Kidney epithelial cell (primary cell): ENCODE measurements around the gene ENTPD2. TPM values are rescaled to one million over a fixed set of nuclear protein-coding genes. Genes with fewer than 3 reads are reported as not detected.

ENCODE experiments used
- DNase-seq: peaks from one replicate; pipeline ENCODE4 v3.0.0-alpha.2; 2010; ENCODE audit warnings: low read depth
- H3K27me3 ChIP-seq: 2 replicates; pipeline ENCODE4 v1.6.0; 2011; ENCODE audit warnings: low read length; ENCODE audit not compliant: control insufficient read depth, insufficient read depth
- H3K36me3 ChIP-seq: 2 replicates; pipeline ENCODE4 v1.5.1; 2011; ENCODE audit warnings: low read length; ENCODE audit not compliant: control insufficient read depth, insufficient read depth
- H3K4me3 ChIP-seq: 2 replicates; pipeline ENCODE4 v1.5.1; 2011; ENCODE audit warnings: low read depth, mild to moderate bottlenecking, control low read depth, low read length
- total RNA-seq: library from RNA; depleted of rRNA; stranded (reverse); fragments of >200 nt; gene quantifications from 2 replicates; pipeline ENCODE4 v1.2.3, GENCODE V29; 2015
- TF ChIP-seq, protein P1 (sequence below): IDR thresholded peaks from 2 replicates; pipeline ENCODE4 v1.5.1; 2011; ENCODE audit warnings: mild to moderate bottlenecking, moderate library complexity, low read length, control low read depth, inconsistent platforms; ENCODE audit not compliant: insufficient read depth, poor library complexity, severe bottlenecking

ENTPD2 gene
- total RNA-seq, 1 donor from 2014 or later, result 0.21 TPM

DNA sequence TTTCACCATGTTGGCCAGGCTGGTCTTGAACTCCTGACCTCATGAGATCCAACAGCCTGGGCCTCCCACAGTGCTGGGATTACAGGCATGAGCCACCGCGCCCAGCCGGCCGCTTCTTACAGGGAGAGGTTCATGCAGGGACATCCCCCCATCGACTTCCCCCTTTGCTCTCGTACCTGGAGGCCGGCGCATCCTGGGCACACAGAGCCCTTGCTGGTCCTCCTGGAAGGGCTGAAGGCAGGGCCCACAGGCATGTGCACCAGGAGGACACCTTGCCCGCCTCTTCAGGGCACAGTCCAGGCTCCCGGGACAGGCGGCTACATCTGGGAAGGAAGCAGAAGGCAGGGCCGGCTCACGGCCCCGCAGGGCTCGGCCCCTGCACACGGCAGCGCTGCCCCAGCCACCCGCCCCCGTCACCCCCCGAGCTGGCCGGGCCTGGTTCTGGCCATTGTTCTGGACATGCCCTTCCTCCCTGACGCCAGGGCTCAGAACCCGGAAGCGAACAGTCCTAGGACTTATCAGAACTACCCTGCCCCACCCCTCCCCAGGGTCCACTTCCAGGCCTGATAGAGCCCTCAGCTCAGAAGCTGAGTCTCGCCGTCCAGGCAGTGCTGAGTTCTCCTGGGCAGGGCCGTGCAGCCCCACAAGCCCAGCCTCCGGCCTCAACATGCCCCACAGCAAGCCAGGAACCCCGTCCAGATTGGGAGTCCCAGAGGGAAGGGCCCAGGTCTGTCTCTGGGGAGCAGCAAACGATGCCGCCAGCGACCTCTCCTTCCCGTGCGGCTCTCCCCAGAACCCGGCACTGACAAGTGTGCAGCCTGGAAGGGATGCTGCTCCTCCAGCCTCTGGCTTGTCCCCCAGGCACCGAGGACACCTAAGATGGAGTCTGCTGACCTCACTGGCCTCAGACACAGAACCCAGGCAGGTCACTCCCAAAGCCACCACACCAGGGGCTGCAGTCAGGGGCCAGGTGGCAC is 10.8 kb downstream of the ENTPD2 start:
- H3K36me3 ChIP-seq, result no peaks in the 10 kb centered on the region
- TF ChIP-seq, protein P1, sequence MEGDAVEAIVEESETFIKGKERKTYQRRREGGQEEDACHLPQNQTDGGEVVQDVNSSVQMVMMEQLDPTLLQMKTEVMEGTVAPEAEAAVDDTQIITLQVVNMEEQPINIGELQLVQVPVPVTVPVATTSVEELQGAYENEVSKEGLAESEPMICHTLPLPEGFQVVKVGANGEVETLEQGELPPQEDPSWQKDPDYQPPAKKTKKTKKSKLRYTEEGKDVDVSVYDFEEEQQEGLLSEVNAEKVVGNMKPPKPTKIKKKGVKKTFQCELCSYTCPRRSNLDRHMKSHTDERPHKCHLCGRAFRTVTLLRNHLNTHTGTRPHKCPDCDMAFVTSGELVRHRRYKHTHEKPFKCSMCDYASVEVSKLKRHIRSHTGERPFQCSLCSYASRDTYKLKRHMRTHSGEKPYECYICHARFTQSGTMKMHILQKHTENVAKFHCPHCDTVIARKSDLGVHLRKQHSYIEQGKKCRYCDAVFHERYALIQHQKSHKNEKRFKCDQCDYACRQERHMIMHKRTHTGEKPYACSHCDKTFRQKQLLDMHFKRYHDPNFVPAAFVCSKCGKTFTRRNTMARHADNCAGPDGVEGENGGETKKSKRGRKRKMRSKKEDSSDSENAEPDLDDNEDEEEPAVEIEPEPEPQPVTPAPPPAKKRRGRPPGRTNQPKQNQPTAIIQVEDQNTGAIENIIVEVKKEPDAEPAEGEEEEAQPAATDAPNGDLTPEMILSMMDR, result no peak
- peaks cover 12% of the 10 kb centered on the region for H3K27me3 ChIP-seq
- no peak overlapping the region for H3K4me3 ChIP-seq
- DNase-seq, result no peak

DNA sequence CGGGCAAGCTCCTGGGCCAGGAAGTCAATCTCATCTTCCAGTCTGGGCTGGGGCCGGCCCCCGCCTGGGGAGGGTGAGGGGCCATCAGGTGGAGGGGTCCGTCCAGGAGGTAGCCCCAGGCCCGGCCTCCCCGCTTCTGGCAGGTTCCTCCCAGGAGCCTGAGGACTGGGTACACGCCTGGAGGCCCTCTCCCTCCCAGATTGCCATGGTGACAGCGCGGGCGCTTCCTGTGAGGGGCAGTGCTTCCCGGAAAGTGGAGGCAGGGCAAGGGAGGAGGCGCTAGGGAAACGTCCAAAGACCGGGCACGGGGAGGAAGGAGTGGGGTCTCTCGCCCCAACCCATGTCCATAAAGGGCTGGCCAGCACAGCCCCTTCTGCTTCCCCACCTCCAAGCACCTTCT is 12.7 kb downstream of the ENTPD2 start:
- TF ChIP-seq, protein P1, result no peak
- Histone ChIP-seq H3K27me3 (no peaks in the 10 kb centered on the region), H3K4me3 (no peak overlapping the region), H3K36me3 (no peaks in the 10 kb centered on the region)
- no peak for DNase-seq

DNA sequence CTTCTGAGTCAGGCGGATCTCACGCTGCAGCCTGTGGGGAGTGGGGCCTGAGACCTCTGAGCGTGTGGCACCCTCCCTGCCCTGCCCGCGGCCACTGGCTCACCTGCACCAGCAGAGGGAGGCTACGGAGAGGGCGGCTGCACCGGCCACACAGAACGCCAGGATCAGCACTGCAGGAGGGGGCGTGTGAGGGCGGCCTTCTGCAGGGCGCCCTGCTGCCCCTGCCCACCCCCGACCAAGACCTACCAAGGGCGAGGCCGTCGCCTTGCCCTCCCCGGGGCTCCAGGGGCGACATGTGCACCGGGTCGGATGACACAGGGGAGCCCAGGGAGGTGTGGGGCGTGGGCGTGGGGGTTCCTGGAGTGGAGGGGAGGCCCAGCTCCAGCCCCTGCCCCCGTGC is 13.3 kb downstream of the ENTPD2 start:
- no peak overlapping the region for H3K4me3 ChIP-seq
- TF ChIP-seq, protein P1, result no peak
- DNase-seq, result no peak
- H3K27me3 ChIP-seq, result no peaks in the 10 kb centered on the region
- no peaks in the 10 kb centered on the region for H3K36me3 ChIP-seq

DNA sequence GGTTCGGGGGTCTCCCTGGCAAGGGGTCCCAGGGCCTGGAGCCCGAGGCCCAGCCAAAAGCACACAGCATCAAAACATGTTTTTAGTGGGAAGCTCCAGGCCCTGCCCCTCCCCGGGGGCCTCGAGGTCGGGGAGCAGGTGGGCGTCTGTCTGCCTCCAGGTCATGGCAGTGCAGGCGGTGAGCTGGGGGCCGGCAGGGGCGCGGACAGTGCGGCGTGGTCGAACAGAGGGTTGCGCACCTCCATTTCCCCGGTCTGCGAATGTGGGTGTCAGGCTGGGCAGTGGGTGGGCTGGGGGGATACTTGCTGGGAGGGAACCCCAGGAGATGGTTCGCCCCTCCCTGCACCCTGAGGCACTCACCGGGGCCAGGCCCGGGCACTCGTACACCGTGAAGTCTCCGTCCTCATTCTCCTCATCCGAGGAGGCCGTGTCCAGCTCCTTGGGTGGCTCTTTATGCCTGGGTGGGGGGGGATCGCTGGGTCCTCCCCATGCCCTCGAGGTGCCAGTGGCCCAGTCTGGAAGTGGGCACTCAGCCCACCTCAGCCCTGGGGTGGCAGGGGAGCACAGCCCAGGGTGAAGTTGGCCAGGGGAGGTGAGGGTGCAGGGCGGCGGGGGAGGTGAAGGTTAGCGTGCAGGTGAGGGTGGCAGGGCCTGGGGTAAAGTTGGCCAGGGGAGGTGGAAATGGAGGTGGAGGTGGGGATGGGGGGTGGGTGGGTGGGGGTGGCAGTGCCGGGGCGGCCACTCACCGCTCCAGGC is 14.1 kb downstream of the ENTPD2 start:
- DNase-seq, result no peak
- no peaks in the 10 kb centered on the region for H3K36me3 ChIP-seq
- TF ChIP-seq, protein P1, result no peak

DNA sequence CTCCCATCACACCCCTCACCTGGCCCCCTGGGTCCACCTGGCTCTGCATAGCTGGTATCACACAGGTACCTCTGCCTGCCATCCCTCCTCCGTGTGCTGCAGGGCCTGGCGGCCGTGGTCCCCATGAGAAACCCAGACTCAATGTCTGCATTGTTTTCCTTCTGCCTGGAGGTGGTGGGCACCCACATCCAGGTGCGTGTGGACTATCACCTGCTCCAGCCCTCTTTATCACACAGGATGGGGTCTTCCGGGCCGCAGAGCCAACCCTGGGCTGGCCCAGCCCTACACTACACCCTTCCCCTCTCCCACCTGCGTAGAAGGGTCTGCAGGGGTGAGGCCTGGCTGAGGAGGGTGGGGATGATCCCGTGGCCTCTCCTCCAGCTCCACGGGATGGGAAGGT is 14.9 kb downstream of the ENTPD2 start:
- H3K27me3 ChIP-seq, result peaks cover under 1% of the 10 kb centered on the region
- DNase-seq, result no peak
- TF ChIP-seq, protein P1, result no peak
- no peak overlapping the region for H3K4me3 ChIP-seq
- no peaks in the 10 kb centered on the region for H3K36me3 ChIP-seq

More for the DNA sequence above, 14.1 kb downstream of the ENTPD2 start:
- H3K27me3 ChIP-seq, result no peaks in the 10 kb centered on the region
- no peak overlapping the region for H3K4me3 ChIP-seq
